NK-92 (cell line): ENCODE data around the gene ZBTB48.
"Not testable (repeated sequence)": the region's sequence is repeated elsewhere in the genome, so short reads cannot be mapped to it uniquely, and the experiment has no call there.

Source experiments
- DNase-seq: peaks from one replicate; lab custom pipeline; 2025; ENCODE audit not compliant: unreplicated experiment; lab: John Stamatoyannopoulos, UW

The ZBTB48 gene

GRCh38 chr1:6590046-6590445 is 10.3 kb downstream of the ZBTB48 start:
- DNase-seq, result no peak

DNA sequence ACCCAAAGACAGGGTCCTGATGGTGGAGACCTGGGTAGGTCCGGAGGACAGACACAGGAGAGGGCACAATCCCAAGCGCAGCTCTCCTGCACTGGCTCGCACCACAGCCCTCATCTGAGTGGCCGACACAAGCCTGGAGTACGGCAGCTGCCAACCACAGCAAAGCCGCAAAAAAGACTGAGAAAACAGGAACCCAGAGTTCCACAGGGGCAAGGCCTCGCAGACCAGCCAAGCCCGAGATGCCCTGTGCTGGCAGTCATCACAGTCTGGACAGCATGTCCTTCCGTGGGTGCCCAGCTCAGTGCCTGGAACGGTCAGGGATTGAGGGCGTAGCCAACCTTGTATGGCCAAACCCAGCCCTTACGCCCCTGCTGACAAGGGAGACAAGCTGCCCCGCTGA is 11.4 kb downstream of the ZBTB48 start:
- DNase-seq, result no peak

DNA sequence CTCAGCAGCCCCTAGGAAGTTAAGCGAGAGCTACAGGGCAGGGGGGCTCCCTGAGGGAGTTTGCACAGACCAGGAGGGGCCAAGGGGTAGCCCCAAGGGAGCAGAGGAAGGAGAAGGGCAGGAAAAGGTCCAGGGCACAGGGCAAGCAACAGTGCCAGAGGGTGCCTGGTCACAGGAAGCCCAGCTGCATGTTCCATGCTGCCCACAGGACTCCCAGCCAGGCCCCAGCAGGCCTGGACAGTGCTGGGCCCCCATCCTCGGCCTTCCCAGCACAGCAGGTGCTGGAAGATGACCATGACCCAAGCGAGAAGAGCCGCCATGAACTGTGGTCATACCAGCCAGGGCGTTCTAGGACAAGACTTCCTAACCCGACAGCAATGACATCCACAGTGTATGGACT is 11.8 kb downstream of the ZBTB48 start:
- no peak for DNase-seq

DNA sequence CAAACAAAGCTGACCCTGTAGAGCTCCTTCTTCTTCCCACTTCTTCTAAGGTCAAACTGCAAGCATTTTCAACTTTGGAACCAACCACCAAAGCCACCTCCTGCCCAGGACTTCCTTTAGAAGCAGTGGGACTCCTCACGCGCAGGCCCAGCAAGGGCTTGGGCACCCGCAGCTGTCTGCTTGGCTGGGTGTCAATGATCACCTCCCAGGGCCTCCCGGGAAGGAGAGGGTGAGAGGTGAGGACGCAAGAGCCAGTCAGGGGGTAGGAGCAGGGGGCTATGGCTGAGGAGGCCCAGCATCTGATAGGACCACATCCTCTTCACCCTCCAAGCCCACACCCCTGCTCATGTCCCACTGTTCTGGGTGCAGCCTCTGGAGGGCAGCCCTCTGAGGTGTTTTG is 12.6 kb downstream of the ZBTB48 start:
- DNase-seq, result no peak

GRCh38 chr1:6592865-6593593 is 13.2 kb downstream of the ZBTB48 start:
- DNase-seq, result no peak

DNA sequence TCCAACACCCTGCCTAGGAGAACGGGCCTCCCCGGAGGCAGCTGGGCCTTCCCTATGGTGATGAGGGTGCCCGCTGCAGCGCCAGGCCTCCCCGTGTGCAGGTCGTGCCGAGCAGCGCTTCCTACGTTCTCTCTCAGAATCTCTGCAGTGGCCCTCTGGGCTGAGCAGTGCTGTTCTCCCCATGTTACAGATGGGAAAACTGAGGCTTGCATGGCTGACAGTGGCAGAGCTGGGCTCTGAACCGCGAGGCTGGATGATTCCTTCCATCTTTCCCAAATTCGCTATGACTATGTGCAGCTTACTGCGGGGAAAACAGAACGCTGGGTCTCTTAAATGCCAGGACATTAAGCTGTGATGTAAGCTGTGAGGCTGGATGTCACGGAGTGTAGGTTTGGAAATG is 14.0 kb downstream of the ZBTB48 start:
- no peak for DNase-seq

GRCh38 chr1:6594977-6595740 is 15.4 kb downstream of the ZBTB48 start:
- no peak for DNase-seq

GRCh38 chr1:6596351-6596750 is 16.6 kb downstream of the ZBTB48 start:
- no peak for DNase-seq

GRCh38 chr1:6596886-6597776 is 17.3 kb downstream of the ZBTB48 start:
- DNase-seq, result no peak

GRCh38 chr1:6597777-6598131 is 18.0 kb downstream of the ZBTB48 start:
- DNase-seq, result no peak

- no peak for DNase-seq
These were observed 19.6 kb downstream of the ZBTB48 start for GRCh38 chr1:6599141-6599975.

DNA sequence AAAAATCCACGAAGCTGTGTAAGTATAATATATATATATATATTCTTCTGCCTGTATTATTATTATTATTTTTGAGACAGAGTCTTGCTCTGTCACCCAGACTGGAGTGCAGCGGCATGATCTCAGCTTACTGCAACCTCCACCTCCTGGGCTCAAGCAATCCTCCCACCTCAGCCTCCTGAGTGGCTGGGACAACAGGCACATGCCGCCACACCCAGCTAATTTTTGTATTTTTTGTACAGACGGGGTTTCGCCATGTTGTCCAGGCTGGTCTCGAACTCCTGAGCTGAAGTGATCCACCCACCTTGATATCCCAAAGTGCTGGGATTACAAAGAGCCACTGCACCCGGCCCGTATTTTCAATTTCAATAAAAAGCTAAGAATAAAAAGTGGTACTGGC is 20.2 kb downstream of the ZBTB48 start:
- not testable (repeated sequence) for DNase-seq

DNA sequence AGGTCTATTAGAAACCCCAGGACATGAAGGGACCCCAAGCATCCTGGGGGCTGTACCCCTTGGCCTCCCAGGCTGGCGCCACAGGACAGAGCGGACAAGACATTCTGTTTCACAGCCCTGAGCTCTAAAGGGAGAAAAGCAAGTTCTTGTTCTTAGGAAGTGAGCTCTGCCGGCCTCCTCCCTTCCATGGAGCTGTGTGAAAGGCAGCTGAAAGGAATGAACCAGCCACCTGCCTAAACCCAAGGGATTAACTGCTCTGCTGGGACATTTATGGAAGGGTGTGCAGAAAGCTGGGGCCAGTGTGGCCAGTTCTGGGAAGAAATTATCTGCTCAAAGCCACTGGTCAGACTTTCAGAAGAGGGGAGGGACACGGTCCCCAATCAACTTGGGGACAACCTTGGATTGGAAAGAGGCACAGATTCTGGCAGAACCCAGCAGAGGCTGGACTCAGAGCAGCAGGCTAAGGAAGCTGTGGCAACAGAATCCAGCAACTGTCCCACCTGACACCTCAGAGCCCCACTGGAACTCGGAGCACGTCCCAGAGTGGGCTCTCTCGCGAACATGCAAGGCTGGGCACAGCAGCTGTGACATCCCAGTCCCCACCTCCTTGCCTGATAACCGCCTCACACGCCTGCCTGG is 20.7 kb downstream of the ZBTB48 start:
- DNase-seq, result no peak

DNA sequence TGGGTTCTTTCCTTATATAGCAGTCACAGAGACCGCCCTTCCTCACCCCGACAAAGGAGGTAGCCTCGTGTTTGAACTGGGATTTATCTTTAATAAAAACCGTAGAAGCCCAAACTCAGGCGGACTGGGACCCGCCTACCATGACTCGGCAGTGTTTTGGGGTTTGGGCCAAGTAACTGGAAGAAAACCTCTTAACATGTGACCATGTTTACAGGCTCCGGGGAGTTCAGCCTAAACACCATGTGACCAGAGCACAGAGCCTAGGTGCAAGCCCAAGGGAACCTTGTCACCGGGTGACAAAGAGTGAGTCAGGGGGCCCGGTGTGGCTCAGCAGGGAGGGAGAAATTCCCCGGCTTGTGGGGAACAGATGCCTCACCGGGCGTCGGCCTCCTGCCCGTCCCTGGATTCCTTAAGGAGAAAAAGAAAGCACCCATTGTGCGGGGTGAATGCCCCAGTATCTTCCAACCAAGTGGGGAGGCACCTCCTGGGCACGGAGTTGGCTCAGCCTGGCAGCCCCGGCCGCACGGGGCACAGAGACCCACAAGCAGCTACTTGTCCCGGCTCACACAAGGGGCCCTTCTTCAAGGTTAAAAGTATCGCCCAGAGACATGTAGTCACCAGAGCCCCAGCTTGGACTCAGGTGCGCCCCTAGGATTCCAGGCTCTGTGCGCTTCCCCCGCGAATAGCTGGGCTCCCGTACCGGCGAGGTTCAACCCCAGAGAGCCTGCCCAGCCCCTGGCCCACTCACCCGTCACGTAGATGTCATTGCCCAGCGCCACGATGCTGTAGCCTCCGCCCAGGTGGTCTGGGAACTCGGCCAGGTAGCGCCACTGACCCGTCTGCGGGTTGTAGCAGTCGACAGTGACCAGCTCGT is 21.5 kb downstream of the ZBTB48 start:
- DNase-seq, result no peak

DNA sequence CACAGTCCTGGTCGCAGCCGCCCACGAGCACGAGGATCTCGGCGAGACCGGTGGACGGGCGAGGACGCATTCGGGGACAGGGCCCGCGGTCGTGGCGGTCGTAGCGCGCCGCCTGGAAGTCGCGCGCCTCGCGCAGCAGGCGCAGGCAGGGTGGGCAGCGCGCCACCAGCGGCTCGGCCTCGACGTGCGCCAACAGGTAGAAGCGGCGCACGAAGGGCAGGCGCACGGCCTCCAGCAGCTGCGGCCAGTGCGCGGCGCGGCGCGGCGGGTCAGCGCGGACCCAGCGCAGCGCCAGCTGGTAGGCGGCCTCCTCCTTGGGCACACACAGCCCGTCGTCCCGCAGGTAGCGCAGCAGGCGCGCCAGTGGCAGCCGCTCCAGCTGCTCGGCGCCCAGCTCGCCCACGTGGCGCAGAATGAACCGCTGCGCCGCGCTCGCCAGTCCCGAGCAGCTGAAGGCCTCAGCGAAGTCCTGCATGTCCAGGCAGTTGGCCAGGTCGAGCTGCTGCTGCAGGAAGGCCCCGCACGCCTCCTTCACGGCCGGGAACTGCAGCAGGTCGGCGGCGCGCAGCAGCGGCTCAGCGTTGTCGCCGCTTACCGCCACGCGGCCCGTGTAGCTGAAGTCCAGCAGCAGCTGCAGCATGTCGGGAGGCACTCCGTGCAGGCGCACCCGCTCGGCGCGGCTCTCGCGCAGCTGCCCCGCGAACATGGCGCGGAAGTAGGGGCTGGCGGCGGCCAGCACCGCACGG is 22.3 kb downstream of the ZBTB48 start:
- no peak for DNase-seq

- no peak for DNase-seq
These were observed 23.0 kb downstream of the ZBTB48 start, which contains the start of gene KLHL21 for GRCh38 chr1:6602669-6603237. Gene KLHL21 (minus strand): TSS chr1:6602869. CDS start chr1:6602817, 52 bp downstream.

DNA sequence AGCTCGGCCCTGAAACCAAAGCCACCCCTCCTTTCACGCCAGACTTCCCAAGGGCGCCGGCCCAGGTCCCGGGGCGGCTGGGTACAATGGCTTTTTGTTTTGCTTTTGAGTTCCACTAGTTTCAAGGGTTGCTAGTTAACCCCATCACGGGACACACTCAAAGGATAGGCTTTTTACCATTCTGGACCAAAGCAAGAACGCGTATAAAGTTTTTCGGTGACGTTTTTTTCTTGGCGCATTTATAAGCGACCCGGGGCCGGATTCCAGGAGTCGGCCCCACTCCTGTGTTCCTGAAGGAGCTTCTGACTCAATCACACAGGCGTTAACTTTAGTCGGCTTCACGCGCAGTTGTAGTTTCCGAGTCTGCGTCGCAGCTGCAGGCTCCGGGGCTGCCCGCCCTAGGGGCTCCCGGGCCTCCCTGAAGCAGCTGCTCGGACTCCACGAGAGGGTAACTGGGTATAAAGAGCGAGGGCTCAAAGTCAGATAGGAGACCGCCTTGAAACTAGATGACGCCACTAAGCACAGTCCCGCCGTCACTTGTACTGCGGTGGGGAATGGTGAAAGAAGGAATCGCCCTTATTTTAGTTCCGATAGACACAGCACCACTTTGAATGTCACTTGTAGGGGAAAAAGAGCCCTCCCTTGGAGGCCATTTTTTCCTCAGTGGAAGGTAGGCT is 23.6 kb downstream of the ZBTB48 start:
- DNase-seq, result no peak
